Esophagus squamous epithelium (tissue), 4 donors: ENCODE results near the gene MRPS18B.

Experiments used
- POLR2A ChIP-seq, 4 donors: fragments of 450-650 bp; IDR thresholded peaks; one replicate each; pipeline ENCODE4 v1.6.1; 2017; ENCODE audit warnings: antibody characterized with exemption in 4 of 4, mild to moderate bottlenecking in 4 of 4, moderate library complexity in 3 of 4
- TF ChIP-seq, protein P1 (sequence below), 6 experiments: fragments of 450-650 bp in 4 of 6; fragments of 200-600 bp in 2 of 6; sonication (generic) in 2 of 6; IDR thresholded peaks; one replicate each; pipeline ENCODE4 v1.5.1; 2016 to 2019; ENCODE audit warnings: antibody characterized with exemption in 6 of 6, mild to moderate bottlenecking in 4 of 6, moderate library complexity in 4 of 6

DNA sequence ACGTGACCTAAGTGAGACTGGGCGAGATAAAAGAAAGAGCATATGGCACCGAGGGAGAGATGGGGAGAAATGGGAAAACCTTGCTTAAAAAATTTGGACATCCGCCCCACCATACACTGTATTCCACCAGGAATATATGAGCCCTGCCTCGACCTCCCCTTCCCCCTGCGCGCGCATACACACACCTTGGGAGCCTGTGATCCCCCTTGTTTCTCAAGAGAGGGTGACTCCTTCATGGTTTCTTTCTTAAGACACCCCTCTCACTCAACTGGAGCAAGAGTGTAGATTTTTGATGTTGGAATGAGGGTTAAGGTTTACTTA lies 45.9 kb upstream of the MRPS18B start:
- TF ChIP-seq POLR2A (IDR thresholded peaks at IDR 0.05) = no peak
- TF ChIP-seq, protein P1, sequence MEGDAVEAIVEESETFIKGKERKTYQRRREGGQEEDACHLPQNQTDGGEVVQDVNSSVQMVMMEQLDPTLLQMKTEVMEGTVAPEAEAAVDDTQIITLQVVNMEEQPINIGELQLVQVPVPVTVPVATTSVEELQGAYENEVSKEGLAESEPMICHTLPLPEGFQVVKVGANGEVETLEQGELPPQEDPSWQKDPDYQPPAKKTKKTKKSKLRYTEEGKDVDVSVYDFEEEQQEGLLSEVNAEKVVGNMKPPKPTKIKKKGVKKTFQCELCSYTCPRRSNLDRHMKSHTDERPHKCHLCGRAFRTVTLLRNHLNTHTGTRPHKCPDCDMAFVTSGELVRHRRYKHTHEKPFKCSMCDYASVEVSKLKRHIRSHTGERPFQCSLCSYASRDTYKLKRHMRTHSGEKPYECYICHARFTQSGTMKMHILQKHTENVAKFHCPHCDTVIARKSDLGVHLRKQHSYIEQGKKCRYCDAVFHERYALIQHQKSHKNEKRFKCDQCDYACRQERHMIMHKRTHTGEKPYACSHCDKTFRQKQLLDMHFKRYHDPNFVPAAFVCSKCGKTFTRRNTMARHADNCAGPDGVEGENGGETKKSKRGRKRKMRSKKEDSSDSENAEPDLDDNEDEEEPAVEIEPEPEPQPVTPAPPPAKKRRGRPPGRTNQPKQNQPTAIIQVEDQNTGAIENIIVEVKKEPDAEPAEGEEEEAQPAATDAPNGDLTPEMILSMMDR (IDR thresholded peaks at IDR 0.05) = no peak
